HG03354 (cell line): ENCODE measurements around the gene TPBG.
"Not testable (repeated sequence)": the region's sequence is repeated elsewhere in the genome, so short reads cannot be mapped to it uniquely, and the experiment has no call there.

Experiments
- ATAC-seq: cut with Tn5 transposase; IDR thresholded peaks from one replicate; pipeline ENCODE4 v1.9.1; 2021; ENCODE audit warnings: mild to moderate bottlenecking; ENCODE audit not compliant: unreplicated experiment, poor library complexity, severe bottlenecking

TPBG gene

DNA sequence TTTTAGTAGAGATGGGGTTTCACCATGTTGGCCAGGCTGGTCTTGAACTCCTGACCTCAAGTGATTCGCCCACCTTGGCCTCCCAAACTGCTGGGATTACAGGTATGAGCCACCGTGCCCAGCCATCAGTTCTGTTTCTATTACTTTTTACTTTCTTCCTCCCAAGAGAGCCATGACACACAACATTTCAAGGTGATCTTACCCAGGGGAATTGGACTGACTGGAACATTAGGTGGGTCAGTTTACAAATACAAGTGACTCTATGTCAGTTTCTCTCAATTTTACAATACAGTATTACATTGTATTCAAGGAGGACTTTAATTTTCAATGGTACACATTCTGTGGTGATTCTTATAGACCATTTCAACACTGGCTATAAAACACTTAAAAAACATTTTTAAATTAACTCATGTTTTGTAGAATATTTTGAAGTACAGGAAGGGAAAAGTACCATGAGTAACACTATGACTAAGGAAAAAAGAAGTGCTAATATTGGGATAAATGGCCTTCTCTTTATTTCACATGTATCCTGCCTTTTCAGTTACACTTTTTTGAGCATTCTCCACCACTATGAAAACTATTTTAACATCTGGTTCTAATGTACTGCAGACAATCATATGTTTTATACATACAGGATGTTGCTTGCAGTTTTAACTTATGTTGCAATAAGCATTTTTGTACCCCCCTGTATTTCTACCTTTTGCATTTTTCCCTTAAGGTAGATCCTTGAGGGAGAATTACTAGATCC lies 8.4 kb downstream of the TPBG start:
- no peak for ATAC-seq

DNA sequence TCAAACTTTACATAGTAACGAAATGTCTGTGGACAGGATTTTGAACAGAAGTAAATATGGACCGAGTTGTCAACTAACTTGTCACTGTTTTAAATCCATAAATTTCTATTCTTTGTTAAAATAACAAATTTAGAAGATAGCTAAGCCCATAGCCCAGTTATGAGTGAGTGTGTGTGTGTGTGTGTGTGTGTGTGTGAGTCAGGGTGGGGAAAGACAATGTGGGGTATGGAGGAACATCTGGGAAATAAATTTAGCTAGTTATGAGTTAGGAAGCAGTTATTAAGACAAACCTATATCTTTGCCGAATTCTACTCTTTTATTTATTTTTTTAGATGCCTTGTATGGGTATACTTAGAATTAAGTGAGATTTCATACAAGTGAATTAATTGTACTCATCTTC lies 9.0 kb downstream of the TPBG start:
- ATAC-seq: no peak

DNA sequence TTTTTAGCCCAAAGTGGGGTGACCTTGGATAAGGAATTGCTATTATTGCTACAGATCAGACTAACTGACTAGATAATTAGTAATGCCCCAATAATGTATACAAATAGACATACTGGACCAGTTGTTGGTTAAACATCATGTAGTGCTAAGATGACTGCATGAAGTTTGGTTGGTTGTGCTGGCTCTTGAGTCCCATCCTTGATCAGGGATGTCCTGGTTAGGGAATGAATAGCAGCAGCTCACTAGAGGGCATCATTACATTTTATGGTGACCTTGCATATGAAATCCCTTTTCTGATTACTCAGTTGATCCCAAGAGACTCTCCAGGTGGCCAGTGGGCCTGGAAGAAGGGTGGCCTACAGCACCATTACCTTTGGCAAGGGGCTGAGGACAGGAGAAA lies 10.9 kb downstream of the TPBG start:
- ATAC-seq: no peak

DNA sequence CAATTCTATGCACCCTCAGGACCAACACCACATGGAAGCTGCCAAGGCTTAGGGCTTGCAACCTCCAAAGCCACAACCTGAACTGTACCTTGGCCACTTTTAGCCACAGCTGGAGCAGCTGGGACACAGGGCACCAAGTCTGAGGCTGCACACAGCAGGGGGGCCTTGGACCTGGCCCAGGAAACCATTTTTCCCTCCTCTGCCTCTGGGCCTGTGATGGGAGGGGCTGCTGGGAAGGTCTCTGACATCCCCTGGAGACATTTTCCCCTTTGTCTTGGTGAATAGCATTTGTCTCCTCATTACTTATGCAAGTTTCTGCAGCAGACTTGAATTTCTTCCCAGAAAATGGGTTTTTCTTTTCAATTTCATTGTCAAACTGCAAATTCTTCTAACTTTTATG lies 13.0 kb downstream of the TPBG start:
- no peak for ATAC-seq

DNA sequence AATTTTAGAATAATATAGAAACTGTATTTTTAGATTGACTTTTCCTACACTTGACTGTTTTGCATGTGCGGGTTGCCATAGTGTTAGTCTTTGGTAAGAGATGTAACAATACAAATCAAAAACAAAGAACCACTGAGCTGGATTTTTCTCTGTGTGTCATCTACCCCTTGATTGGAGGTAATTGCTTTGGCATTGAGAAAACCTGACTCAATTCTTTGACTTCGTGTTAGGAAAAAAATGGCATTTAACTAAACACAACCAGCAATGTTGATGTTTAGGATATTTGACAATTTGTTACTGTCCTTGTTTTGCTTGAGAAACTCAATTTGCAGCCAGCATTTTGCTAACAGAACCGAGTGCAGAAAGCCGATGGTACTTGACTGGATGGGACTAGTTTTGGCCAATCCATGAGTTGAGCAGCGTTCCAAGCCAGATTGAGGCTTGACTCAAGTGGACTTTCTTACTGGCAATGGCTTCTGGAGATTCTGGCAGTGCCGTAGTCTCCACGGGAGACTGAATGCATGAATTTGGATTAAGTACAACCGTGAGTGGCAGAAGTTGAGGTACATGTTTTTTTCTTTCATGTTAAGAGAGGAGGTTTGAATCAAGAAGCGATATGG lies 17.1 kb downstream of the TPBG start:
- no peak for ATAC-seq

DNA sequence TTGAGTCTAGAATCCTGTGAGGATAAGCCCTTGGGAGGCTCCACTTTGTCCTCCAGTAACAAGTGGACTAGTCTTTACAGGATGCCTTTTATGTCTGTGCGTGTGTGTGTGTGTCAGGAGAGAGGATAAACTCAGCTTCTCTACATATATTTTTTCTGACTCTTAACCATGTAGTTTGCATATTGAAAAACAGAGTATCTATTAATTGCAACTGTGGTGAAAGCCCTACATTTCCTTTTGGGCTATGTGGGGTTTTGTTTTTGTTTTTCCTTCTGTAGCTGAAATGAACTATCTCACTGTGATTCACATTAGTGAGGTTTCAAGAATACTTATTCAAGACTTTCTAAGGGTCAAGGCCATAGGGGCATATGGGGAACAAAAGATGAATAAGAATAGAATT lies 17.7 kb downstream of the TPBG start:
- ATAC-seq: no peak

DNA sequence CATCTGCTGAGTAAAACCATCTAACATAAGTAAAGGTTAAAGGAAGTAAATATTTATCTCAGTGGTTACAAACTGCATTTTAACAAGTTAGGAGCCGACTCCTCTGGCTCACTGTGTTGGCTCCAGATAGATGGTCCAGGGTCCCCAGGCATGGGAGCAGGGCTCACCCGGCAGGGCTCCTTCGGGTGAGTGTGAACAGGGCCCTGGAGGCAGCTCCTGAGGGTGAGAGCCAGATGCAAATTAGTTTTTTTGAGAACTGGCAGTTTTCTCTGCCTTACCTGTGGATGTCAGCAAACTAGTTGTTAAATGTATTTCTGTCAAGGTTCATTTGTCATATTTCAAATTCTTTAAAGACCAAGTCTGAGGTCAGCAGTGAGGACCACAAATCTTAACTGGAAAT lies 21.5 kb downstream of the TPBG start:
- ATAC-seq: no peak

DNA sequence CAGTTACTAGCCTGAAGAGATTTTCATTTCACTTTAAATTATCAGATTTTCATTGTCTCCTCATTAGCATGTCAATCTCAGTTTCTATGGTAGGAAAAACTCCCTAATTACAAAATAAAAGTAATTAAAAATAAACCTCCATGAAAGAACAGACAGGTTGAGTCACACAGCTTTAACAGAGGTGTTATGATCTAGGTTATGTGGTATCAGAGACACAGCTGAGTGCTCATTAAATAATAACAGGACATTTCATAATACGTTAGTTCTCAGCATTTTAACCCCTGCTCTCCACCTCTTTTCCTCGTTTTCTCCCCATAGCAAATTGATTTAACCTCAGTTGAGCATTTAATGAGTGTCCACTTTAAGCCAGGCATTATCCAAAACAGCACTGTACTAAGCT lies 21.9 kb downstream of the TPBG start:
- ATAC-seq: no peak

DNA sequence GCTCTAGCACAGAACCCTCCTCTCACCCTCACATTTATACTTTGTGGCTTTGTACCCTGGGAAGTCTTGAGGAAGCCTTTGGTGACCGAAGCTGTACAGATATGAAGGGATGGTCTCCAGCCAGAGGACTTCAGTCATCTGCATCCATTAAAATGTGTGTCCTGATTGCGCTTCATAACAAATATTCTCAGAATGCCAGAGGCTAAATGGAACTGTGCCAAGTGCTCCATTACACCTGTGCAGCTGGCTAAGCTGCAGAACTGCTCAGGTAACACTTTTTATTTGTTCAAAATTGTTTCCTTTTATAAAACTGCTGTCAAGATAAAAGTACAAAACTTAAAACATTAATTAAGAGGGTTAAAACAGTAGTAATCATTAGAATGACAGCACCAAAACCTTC lies 22.3 kb downstream of the TPBG start:
- ATAC-seq: no peak

DNA sequence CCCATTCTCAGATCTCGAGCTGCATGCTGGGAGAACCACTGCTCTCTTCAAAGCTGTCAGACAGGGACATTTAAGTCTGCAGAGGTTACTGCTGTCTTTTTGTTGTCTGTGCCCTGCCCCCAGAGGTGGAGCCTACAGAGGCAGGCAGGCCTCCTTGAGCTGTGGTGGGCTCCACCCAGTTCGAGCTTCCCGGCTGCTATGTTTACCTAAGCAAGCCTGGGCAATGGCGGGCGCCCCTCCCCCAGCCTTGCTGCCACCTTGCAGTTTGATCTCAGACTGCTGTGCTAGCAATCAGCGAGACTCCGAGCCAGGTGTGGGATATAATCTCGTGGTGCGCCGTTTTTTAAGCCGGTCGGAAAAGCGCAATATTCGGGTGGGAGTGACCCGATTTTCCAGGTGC lies 31.2 kb downstream of the TPBG start:
- ATAC-seq: not testable (repeated sequence)

DNA sequence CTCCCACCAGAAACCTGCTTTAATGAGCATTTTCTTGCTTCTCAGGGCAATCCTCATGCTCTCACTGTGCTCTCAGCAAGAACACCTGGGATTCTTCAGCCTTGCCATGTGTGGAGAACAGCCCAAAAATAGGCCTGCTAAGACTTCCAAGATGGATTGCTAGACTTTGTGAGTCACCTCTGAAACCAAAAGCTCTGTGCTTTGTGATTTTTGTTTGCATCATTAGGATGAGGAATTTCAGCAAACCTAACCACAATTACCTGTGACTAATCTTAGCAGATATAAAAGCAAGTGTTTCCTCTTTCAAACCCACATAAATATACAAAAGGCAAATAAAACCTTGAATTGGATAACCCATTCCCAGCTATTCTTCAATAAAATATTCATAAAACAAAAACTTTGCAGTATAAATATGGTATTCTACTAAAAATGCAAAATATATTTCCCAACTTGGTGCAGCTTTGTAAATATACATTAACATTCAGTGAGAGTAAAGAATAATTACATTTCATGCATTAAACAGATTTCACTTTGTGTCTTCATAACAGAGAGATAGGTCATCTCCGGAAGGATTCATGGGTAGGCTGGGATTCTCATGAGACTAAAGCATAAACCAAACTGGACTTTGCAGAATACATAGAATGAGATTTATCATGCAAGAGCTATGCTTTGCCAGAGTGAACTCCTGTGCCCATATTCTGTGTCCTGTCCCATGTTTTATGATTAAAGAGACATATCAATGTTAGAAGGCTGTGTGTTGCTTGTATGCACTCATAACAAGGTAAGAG lies 33.5 kb downstream of the TPBG start:
- ATAC-seq: no peak

DNA sequence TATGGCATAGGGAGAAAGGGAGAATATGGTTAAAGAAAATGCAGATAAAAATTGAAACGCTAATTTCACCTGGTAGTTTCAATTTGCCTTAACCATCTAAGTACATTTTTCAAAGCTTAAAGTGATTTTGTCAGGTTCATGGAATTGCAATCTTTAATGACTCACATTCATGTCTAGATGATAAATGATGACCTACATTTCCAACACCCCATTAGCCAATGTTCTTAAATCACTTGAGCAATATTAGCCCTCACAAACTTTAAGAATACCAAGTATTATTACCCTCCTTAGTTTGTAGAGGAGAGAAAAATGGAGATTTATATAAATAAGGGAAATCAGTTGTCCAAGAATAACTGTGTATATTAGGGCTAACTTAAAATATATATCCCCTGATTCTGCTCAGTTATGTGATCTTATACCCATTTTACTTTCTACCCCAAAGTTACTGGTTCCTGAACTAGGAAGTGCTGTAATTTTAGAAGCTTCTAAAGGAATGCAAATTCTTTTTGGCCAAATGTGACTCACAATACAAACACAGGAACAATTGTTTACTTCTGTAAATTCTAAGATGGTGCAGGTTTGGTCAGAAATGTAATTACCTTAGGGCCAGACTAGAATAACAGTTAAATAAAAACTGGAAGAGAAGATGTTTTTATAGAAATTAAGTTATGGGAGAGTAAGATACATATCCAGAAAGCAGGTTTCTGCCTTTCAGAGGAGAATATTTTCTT lies 34.5 kb downstream of the TPBG start:
- ATAC-seq: no peak

DNA sequence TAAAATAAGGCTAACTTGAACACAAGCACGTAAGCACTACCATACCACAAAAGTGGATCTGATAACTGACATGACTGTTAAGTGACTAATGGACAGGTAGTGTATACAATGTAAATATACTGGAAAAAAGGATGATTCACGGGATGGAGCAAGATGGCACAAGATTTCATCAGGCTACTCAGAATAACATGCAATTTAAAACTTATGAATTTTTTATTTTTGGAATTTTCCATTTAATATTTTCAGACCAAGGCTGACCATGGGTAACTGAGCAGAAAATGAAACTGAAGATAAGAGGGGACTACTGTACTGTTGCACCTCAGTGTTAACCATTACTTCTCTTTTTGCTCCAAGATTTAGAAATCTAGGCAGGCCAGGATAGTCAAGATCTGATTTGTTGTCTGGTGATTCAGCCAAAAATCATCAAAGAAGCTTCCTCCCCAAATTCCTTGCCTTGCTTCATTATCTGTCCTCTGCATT lies 45.4 kb downstream of the TPBG start:
- no peak for ATAC-seq

DNA sequence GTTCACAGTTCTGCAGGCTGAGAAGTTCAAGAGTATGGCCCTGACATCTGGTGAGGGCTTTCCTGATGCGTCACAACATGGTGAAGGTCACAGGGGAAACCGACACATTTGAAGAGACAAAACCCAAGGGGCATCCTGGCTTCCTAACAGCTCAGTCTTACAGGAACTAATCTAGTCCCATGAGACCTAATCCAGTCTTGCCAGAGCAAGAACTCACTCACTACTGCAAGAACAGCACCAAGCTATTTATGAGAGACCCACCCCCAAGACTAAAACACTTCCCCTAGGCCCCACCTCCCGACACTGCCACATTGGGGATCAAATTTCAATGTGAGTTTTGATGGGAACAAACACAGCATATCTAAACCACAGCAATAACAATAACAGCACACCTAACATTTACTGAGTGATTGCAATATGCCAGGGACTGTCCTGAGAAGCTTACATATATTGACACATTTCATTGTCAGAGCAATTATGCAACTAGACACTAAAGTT lies 46.6 kb downstream of the TPBG start:
- no peak for ATAC-seq

DNA sequence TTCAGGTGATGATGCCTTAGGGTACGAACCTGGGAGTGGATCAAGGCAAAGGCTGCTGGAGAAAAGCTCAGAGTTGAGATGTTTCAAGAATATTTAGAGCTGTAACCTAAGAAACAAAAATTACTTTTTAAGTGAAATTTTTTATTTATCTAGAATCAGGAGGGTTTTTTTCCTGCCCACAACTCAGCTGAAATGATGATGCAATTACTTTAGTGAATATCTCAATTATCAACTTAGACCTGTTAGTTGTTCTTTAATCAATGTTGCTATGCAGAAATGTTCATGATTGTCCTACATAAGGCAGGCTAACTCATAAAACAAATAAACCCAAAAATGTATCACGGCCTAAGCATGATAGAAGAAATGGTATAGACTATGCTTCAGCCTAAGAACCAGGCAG lies 50.3 kb downstream of the TPBG start:
- ATAC-seq: no peak

DNA sequence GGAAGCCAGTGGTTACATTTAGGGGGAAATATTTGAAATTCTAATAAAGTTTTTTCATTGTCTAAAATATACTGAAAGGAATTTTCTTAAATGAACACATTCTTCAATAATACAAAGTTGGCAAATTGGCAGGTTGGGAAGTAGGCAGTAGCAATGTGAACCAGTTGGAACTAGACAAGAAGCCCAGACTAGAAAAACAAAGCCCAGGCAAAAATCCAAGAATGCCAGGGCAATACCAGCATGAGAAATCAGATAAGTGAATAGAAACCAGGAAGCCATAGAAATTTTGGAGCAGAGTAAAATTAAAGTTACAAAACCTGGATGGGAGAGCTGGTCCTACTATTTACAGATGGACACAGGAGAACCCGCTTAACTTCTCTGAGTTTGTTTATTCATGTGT lies 52.2 kb downstream of the TPBG start:
- no peak for ATAC-seq

DNA sequence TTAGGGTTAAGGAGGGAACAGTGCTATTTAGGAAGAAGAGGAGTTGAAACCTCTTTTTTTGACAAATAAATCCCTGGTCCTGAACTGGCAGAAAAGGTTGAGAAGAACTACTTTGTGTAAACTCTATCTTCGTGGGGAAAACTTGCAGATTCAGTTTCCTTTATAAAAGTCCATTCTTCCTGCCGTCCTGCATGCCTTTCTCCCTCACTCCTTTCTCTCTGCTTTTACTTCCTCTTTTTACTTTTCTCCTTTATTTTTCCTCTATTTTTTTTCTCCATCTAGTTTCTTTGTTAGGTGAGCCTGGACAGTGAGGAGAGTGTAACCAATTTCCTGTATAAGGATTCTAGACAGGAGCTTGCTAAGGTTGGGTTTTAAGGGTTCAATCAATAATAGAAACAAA lies 52.7 kb downstream of the TPBG start:
- ATAC-seq: no peak
